Left ventricle myocardium inferior (tissue), 1 donor: ENCODE data around the gene VSX1. TPM values are rescaled to one million over a fixed set of nuclear protein-coding genes. Genes with fewer than 3 reads are reported as not detected.

ENCODE experiments used
- DNase-seq: peaks from one replicate; pipeline ENCODE4 v3.0.0-alpha.2; 2020
- H3K27ac ChIP-seq: fragments of 200-600 bp; replicated peaks from 2 replicates; pipeline ENCODE4 v1.8.0; 2021
- H3K27me3 ChIP-seq: fragments of 200-600 bp; 2 replicates; pipeline ENCODE4 v1.8.0; 2021; ENCODE audit warnings: low read depth
- H3K36me3 ChIP-seq: fragments of 200-600 bp; 2 replicates; pipeline ENCODE4 v1.8.0; 2021
- H3K4me1 ChIP-seq: fragments of 200-600 bp; 2 replicates; pipeline ENCODE4 v1.8.0; 2021
- H3K4me3 ChIP-seq: fragments of 200-600 bp; 2 replicates; pipeline ENCODE4 v1.8.0; 2021; ENCODE audit warnings: mild to moderate bottlenecking, moderate library complexity
- H3K9me3 ChIP-seq: fragments of 200-600 bp; replicated peaks from 2 replicates; pipeline ENCODE4 v1.8.0; 2021
- CTCF ChIP-seq: fragments of 200-600 bp; IDR thresholded peaks from 2 replicates; pipeline ENCODE4 v1.8.0; 2021; ENCODE audit warnings: antibody characterized with exemption, mild to moderate bottlenecking, borderline replicate concordance
- intact Hi-C: fragments of 100-400 bp; cut with micrococcal nuclease; formaldehyde crosslinking; loops from one replicate; pipeline ENCODE4 v1.11.0; 2022
- total RNA-seq: library from RNA; stranded (reverse); fragmentation: NEBNext Ultra II Directional; extraction: Animal tissue kit (Norgen Biotek cat#: 25700); gene quantifications from one replicate; pipeline ENCODE4 v1.2.1, GENCODE V29; 2021
- donor health status: DM: no; HTN: yes; CAD: no; lungs with severe emphysema.

Gene VSX1
- total RNA-seq, 1 donor from 2014 or later = 0.33 TPM

GRCh38 chr20:25058051-25058846, 23.7 kb downstream of the VSX1 start, which contains the start of gene ACSS1:
Gene ACSS1 (minus strand): TSS chr20:25058139. CDS start chr20:25058102, 37 bp downstream.
- Histone ChIP-seq H3K27me3 (no peaks in the 10 kb centered on the region), H3K36me3 (no peaks in the 10 kb centered on the region), H3K27ac (peak within 1 kb of the TSS; percentile 98), H3K4me1 (peaks cover 60% of the 10 kb centered on the region), H3K9me3 (no peaks in the 10 kb centered on the region), H3K4me3 (peak within 1 kb of the TSS; percentile 83)
- DNase-seq = peak; percentile 82
- no peak for TF ChIP-seq CTCF
- intact Hi-C loops = no loop called here

GRCh38 chr20:25057234-25058050, 24.5 kb downstream of the VSX1 start:
- Histone ChIP-seq H3K4me1 (peaks cover 68% of the 10 kb centered on the region), H3K27ac (peak overlapping the region; percentile 98), H3K27me3 (no peaks in the 10 kb centered on the region), H3K9me3 (no peaks in the 10 kb centered on the region), H3K36me3 (no peaks in the 10 kb centered on the region), H3K4me3 (peak overlapping the region; percentile 83)
- intact Hi-C loops = no loop called here
- peak; percentile 83 for DNase-seq
- peak; percentile 15 for TF ChIP-seq CTCF

- DNase-seq = peak; percentile 54
- intact Hi-C loops = no loop called here
- peaks cover 75% of the 10 kb centered on the region for H3K4me1 ChIP-seq
These were observed 25.2 kb downstream of the VSX1 start for GRCh38 chr20:25056690-25057233.

GRCh38 chr20:25055711-25056495, 26.0 kb downstream of the VSX1 start:
- no peaks in the 10 kb centered on the region for H3K36me3 ChIP-seq
- H3K27me3 ChIP-seq = no peaks in the 10 kb centered on the region
- peak overlapping the region; percentile 83 for H3K4me3 ChIP-seq
- peak overlapping the region; percentile 98 for H3K27ac ChIP-seq
- TF ChIP-seq CTCF = no peak
- H3K4me1 ChIP-seq = peaks cover 84% of the 10 kb centered on the region
- no peak for DNase-seq
- intact Hi-C loops = no loop called here
- H3K9me3 ChIP-seq = no peaks in the 10 kb centered on the region

More at GRCh38 chr20:25056690-25057233, 25.2 kb downstream of the VSX1 start:
- Histone ChIP-seq H3K9me3 (no peaks in the 10 kb centered on the region), H3K36me3 (no peaks in the 10 kb centered on the region), H3K27ac (peak overlapping the region; percentile 98), H3K4me3 (peak overlapping the region; percentile 83), H3K27me3 (no peaks in the 10 kb centered on the region)
- no peak for TF ChIP-seq CTCF
